Body of pancreas (tissue), 4 donors: ENCODE measurements around the gene MGRN1.

Experiments used
- CTCF ChIP-seq, 7 experiments: fragments of 450-650 bp in 4 of 7; fragments of 200-600 bp in 3 of 7; sonication (generic) in 3 of 7; IDR thresholded peaks; one replicate each; pipeline ENCODE4 v1.5.1; 2016 to 2019; ENCODE audit warnings: antibody characterized with exemption in 7 of 7
- POLR2A ChIP-seq, 3 donors: fragments of 450-650 bp; IDR thresholded peaks; one replicate each; pipeline ENCODE4 v1.6.1; 2016; ENCODE audit warnings: antibody characterized with exemption in 3 of 3, mild to moderate bottlenecking in 2 of 3

- no peak for TF ChIP-seq CTCF (IDR thresholded peaks at IDR 0.05)
- no peak for TF ChIP-seq POLR2A (IDR thresholded peaks at IDR 0.05)
Measured at GRCh38 chr16:4599037-4599436, 25.6 kb upstream of the MGRN1 start.
